HG02938 (cell line): ENCODE data around the gene GCSAML.

ENCODE experiments used
- ATAC-seq: cut with Tn5 transposase; IDR thresholded peaks from one replicate; pipeline ENCODE4 v1.9.1; 2021; ENCODE audit warnings: mild to moderate bottlenecking, moderate library complexity; ENCODE audit not compliant: unreplicated experiment

Gene GCSAML

GRCh38 chr1:247574236-247574635 is 25.3 kb downstream of the GCSAML start:
- ATAC-seq, result no peak

- no peak for ATAC-seq
Measured at GRCh38 chr1:247574664-247575063, 25.7 kb downstream of the GCSAML start.

GRCh38 chr1:247576514-247576913 is 27.6 kb downstream of the GCSAML start:
- no peak for ATAC-seq

GRCh38 chr1:247578946-247579460 is 30.1 kb downstream of the GCSAML start:
- ATAC-seq, result no peak

- no peak for ATAC-seq
Measured at GRCh38 chr1:247588060-247588459, 39.1 kb downstream of the GCSAML start, which contains the start of gene OR2G2. TSS of gene OR2G2 (plus strand) at chr1:247588360. CDS start at chr1:247588360, 0 bp downstream.

- ATAC-seq, result no peak
Measured at GRCh38 chr1:247605286-247605685, 56.4 kb downstream of the GCSAML start, which contains the start of gene OR2G3. TSS of gene OR2G3 (plus strand) at chr1:247605586. CDS start at chr1:247605586, 0 bp downstream.

GRCh38 chr1:247613405-247613804 is 64.5 kb downstream of the GCSAML start:
- no peak for ATAC-seq

- no peak for ATAC-seq
Measured at GRCh38 chr1:247614625-247615024, 65.7 kb downstream of the GCSAML start.
